ENCODE measurements around the gene RPL9.
"Not testable (repeated sequence)": the region's sequence is repeated elsewhere in the genome, so short reads cannot be mapped to it uniquely, and the experiment has no call there.

The RPL9 gene

GRCh38 chr4:39422247-39422646, 36.5 kb downstream of the RPL9 start:
- DNase-seq, result no peak

DNA sequence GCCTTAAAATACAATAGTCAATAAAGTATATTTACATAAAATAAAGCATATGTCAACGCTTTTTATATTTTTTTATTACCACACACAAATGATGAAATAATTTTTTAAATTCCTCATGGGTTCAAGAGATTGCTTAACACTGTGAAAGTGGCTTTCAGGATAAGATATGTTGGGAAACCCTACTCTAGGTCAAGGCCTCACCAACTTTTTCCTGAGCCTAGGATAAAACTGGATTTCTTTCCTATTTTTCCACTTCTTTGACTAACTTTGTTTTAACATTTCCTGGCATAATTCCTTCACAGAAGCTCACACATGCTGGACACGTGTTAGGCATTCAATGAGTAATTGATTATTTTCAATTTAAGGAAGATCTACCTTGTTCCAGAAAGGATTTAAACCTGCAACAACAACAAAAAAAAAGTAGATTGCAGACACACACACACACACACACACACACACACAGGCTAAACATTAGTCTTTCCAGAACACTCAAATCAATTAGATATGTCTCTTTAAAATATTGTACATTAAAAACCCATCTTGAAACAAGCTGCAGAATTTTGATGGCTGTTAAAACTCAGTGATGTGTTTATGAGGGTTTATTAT, 42.9 kb downstream of the RPL9 start:
- no peak for DNase-seq

DNA sequence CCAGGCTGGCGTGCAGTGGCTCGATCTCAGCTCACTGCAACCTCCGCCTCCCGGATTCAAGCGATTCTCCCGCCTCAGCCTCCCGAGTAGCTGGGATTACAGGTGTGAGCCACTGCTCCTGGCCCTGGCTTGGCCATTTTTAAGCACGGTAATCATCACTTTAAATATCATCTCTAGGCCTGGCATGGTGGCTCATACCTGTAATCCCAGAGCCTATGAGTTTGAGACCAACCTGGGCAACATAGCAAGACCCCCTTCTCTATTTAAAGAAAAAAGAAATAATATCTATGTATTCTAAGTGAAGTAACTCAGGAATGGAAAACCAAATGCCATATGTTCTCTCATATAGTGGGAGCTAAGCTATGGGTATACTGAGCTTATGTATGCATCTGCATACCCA, 47.2 kb downstream of the RPL9 start:
- DNase-seq, result not testable (repeated sequence)

GRCh38 chr4:39410415-39410814, 48.3 kb downstream of the RPL9 start:
- no peak for DNase-seq

- DNase-seq, result no peak
Measured at GRCh38 chr4:39407584-39407885, 51.2 kb downstream of the RPL9 start.

- no peak for DNase-seq
Measured at GRCh38 chr4:39406763-39407583, 51.7 kb downstream of the RPL9 start, which contains the start of gene KLB. Gene KLB (plus strand): TSS chr4:39406930. CDS start chr4:39406950, 20 bp downstream.
